ENCODE measurements around the gene TMEM231.
"Not testable (repeated sequence)": the region's sequence is repeated elsewhere in the genome, so short reads cannot be mapped to it uniquely, and the experiment has no call there.

TMEM231 gene

DNA sequence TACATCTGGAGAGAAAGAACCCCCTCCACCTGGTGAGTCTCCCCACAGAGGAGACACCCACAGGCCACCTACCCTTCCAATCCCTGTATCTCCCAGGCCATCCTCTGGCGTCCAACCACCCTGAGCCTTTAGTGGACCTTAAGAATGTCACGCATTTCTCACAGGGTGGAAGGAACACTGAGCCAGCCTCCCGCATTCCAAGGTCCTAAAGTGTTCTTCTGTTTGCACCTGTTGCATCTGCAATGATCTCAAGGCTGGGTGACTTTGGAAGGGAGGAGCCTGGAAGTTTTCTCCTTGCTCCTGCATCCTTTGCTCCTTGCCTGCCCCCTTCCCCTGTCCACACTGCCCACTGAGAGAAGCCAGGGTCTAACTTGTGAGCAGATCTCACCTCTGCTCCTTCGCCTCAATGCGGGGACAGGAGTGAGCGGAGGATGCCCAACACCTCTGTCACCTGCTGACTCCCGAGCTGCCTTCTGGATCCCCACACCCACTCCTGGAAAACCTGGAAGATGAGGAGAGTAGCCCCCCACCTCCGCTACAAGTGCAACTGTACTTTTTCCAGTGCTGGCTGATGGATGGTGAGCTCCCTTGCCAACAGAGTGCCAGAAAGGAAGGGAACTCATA, 23.8 kb downstream of the TMEM231 start:
- DNase-seq (ENCODE audit: low spot score) = no peak

- no peak for DNase-seq (ENCODE audit: low spot score)
These were observed 26.1 kb downstream of the TMEM231 start for GRCh38 chr16:75529959-75530358.

DNA sequence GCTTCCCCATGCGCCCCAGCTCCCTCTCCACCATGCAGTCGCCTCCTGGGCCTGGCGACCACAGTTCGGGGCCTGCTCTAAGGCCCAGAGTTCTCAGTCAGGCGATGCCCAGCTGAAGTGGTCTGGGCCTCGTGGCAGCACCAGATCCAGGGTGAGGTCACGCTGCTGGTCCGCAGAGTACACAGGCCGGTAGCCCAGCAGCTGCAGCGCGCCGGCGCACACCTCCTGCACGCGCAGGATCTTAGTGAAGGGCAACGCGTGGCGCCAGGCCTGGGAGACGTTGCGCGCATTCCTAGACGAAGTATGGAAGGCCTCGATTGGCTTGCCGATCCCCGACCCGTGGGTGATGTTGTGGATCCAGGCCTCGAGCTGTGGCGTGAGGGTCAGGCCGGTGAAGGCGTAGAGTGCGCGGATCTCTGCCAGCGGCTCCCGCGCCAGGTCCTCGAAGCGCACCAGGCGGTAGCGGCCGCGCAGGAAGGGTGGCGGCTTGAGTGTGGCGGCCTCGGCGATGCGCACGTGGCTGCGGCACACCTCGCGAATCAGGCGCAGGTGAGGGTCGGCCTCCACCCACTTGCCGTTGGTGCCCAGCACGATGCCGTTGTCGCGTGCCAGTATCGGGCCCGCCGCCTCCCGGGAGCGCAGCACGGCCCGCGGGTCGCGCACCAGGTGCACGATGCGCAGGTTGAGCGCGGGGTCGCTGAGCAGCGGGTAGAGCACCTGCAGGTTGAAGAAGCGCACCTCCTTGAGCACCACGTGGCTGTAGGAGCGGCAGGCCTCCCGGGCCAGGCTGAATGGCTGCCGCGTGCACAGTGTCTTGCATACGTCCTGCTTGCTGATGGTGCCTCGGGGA, 26.8 kb downstream of the TMEM231 start:
- no peak for DNase-seq (ENCODE audit: low spot score)

DNA sequence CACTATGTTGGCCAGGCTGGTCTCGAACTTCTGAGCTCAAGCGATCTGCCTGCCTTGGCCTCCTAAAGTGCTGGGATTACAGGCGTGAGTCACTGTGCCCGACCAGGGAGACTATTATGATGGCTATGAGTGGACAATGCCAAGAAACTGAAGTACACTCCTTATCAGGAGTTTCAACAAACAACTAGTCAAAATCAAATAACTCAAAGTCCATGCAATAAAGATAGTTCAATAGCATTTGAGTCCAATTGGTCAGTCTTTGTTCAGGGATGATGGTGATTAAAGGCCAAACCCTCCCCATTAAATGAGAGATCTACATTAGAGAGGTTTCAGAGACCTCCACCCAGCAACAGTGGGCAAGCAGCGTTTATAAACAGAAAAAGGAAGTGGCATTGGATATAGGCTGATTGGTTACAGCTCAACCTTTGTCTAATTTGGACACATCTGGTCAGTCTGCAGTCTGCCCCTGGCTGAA, 28.2 kb downstream of the TMEM231 start:
- no peak for DNase-seq (ENCODE audit: low spot score)

GRCh38 chr16:75526032-75526790, 29.8 kb downstream of the TMEM231 start:
- no peak for DNase-seq (ENCODE audit: low spot score)

DNA sequence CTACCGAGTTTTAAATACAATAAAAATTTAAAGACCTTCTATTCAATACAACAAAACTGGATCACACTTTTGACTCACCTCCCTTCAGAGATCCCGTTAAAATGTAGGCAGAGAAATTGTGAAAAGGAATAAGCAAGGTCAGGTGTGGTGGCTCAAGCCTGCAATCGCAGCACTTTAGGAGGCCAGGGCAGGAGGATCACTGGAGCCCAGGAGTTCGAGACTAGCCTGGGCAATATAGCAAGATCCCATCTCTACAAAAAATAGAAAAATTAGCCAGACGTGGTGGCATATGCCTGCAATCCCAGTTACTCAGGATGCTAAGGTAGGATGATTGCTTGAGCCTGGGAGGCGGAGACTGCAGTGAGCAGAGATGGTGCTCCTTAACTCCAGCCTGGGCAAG, 36.9 kb downstream of the TMEM231 start:
- DNase-seq (ENCODE audit: low spot score) = no peak

DNA sequence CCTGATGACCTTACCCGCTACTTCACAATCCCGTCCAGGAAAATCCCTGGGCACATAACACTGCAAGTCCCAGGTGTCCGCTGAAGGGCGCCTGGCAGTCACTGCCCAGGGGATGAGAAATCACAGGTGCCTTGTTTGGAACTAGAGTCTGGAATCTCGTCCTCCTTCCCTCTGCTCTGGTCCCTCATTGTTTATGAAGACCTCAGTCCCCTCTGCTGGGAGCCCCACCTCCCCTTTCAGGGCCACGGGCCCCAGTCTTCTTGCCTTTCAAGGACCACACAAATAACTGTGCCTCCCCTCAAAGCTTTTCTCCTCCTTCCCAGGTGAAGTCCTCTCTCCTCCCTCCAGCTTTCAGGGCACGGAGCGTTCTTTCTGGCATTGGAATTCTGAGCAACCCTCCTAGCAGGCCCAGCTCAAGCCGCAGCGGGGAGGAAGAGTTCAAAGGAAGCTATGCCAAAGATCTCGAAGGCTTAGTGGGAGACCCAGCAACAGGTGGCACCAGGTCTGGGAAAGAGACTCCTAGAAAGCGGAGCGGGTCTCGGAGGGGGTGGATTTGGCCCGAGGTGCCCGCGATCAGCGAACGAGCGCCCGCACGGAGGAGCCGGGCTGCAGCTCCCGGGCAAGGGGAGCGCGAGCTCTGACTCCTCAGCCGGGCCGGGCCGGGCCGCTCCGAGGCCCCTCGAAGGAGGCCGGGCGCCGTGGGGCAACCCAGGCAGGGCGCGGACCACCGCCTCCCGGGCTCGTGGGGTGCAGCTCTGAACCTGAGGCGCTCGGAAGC, 39.7 kb downstream of the TMEM231 start:
- DNase-seq (ENCODE audit: low spot score) = peak; percentile 39

GRCh38 chr16:75514296-75514695, 41.8 kb downstream of the TMEM231 start:
- DNase-seq (ENCODE audit: low spot score) = peak; percentile 74

DNA sequence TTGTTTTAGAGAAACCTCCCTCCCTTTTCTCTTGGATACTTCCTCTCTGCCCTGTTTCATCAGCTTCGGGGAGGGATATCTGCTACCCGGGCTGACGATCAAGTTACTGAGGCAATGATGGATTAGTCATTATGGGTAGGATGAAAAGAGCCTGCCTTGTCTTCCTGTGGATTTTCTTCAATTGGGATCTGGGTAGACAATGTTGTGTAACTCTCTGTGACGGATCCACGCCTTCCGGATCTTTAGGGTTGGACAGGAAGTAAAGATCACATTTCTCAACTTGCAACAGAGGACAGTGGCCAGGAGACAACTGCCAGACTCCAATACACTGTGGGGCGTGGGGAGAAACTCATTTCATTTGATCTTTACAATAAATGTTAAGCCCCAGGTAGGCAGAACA, 49.5 kb downstream of the TMEM231 start:
- DNase-seq (ENCODE audit: low spot score) = no peak

GRCh38 chr16:75506107-75506506, 49.9 kb downstream of the TMEM231 start:
- no peak for DNase-seq (ENCODE audit: low spot score)

GRCh38 chr16:75503801-75504200, 52.3 kb downstream of the TMEM231 start:
- no peak for DNase-seq (ENCODE audit: low spot score)

DNA sequence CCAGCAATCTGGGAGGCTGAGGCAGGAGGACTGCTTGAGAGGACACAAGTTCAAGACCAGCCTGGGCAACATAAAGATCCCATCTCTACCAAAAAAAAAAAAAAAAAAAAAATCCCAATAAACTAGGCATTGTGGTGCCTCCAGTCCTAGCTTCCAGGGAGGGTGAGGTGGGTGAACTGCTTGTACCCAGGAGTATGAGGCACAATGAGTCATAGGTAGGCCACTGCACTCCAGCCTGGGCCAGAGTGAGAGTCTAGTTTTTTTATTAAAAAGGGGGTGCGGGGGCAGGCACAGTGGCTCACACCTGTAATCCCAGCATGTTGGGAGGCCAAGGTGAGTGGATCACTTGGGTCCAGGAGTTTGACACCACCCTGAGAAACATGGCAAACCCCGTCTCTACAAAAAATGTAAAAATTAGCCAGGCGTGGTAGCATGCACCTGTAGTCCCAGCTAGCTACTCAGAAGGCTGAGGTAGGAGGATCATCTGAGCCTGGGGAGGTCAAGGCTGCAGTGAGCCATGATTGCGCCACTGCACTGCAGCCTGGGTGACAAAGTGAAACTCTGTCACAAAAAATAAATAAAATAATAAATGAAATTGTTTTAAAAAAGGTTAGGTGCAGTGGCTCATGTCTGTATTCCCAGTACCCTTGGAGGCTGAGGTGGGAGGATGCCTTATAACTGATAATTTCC, 53.0 kb downstream of the TMEM231 start:
- DNase-seq (ENCODE audit: low spot score) = no peak

- not testable (repeated sequence) for DNase-seq (ENCODE audit: low spot score)
These were observed 54.2 kb downstream of the TMEM231 start for GRCh38 chr16:75501820-75502219.

GRCh38 chr16:75501359-75501758, 54.7 kb downstream of the TMEM231 start:
- no peak for DNase-seq (ENCODE audit: low spot score)

DNA sequence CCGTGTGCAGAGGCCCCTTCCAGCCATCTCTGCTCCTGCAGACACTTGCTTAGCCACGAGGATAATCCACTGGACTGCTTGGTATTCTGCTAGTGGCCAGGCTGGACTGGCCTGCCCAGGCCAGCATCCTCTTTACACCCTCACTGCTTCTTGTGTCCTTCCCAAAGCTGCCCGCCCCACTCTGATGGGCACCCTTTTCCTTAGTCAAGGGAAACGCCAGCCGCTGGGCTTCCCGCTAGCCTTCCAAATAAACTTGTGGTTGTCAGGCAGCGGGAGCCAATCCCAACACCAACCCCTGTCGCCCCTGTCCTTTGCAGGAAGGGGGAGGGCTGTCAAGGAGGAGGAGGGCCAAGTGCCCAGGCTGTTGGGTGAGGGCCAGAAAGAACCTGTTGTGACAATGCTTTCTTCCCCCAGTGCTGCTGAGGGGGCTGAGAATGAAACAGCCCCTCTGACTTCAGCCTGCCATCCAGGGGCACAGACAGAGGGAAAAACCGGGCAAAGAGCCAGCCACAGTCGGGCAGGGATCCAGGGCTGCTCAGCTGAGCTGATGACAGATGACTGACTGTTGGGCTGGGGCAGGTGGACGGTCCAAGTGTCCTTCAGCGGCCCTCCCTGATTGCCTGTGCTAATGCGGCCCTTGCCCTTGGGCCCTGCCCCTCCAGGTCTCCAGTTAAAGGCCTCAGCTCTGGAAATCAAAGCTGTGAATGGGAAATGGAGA, 57.3 kb downstream of the TMEM231 start:
- not testable (repeated sequence) for DNase-seq (ENCODE audit: low spot score)

- DNase-seq (ENCODE audit: low spot score) = no peak
These were observed 58.5 kb downstream of the TMEM231 start for GRCh38 chr16:75497558-75497957.

- DNase-seq (ENCODE audit: low spot score) = peak; percentile 59
These were observed 60.9 kb downstream of the TMEM231 start, which contains the start of gene CHST6 for GRCh38 chr16:75495076-75495674. Gene CHST6, minus strand, starts transcription at chr16:75495441. Its CDS starts 15,613 bp downstream, at chr16:75479828.

GRCh38 chr16:75494661-75495075, 61.4 kb downstream of the TMEM231 start:
- DNase-seq (ENCODE audit: low spot score) = no peak

DNA sequence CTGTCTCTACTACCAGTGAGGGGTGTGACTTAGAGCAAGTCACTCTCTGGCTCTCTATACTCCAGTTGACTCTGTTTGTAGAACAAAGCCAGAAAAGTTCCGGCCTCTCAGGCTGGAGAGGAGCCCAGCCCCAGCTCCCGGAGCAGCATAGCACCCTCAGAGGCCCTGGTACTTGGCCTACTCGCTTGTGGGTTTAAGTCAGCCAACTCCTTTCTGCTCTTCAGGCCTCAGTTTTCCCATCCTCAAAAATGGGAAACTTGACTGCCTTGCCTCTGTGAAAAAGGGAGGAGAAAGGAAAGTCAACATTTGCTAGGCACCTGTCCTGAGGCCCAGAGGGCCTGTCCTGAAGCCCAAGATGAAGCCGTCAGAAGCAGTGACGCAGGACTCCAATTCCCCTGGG, 61.9 kb downstream of the TMEM231 start:
- DNase-seq (ENCODE audit: low spot score) = no peak

DNA sequence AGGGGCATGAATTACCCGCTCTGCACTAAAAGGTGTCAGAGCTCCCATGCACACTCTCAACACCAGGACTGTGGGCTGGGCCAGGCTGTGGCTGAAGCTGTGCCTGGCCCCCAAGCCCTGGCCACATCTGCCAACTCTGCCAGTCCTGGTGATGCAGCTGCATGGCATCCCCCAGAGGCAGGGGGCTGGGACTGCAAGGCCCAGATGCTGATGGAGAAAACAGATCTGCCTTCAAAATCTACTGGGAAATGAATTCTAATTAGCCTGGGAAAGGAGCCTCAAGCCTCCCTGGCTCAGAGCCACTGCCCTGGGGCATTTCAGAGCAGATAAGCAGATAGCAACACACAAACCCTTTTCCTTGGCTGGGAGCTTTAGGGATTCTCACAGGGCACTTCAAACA, 64.2 kb downstream of the TMEM231 start:
- DNase-seq (ENCODE audit: low spot score) = peak; percentile 82
